HG03521 (cell line): ENCODE results near the gene ARHGEF2.
A peak's percentile ranks its signal among the peaks of the same experiment; 100 is the strongest.

Source experiments
- ATAC-seq: cut with Tn5 transposase; IDR thresholded peaks from one replicate; pipeline ENCODE4 v1.9.1; 2021; ENCODE audit warnings: mild to moderate bottlenecking, moderate library complexity; ENCODE audit not compliant: unreplicated experiment

The ARHGEF2 gene

GRCh38 chr1:155978325-155978972, at the start of gene ARHGEF2:
ARHGEF2 (minus strand) TSS chr1:155978547; CDS start chr1:155978427, 120 bp downstream.
- ATAC-seq = peak; percentile 54

DNA sequence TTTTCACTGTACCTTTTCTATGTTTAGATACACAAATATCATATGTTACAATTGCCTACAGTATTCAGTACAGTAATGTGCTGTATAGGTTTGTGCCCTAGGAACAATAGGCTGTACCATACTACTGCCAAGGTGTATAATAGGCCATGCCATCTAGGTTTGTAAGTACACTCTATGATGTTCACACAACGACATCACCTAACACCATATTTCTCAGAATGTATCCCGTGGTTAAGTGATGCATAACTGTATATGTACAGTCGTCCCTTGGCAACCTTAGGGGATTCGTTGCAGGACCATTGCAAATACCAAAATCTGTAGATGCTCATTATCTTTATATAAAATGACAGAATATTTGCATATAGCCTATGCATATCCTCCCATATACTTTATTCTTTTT, 48.2 kb upstream of the ARHGEF2 start:
- ATAC-seq = no peak

DNA sequence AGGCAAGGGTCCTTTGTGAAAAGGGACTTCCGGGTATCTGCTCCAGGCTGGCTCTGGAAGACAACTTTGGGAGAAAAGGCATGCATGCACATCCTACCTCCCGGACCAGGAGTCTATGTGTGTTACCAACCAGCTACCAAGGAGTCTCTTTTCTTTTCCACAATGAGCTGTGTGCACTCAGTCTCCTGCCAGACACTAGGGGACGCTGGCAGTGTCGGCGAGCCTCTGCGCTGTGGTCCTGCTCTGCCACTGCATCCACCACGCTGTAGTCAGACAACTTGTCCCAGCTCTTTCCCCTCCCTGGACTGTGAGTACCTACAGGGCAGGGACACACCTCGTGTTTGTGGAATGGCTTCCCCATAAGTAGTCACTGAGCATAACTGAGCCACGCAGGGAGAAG, 47.5 kb upstream of the ARHGEF2 start:
- no peak for ATAC-seq

DNA sequence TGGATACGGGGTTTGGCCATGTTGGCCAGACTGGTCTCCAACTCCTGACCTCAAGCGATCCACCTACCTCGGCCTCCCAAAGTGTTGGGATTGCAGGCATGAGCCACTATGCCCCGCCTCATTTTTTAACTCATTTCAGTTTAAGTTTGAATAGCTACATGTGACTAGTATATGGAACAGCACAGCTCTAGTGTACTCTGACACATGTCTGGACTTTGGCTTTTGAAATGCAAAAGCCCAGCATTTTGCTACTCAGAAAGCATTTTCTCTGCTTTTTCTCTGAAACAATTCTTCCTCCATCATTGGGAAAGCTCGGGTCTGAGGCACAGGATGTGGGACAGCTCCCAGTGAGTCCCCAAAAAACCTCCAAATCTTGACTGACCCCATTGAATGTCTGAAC, 46.5 kb upstream of the ARHGEF2 start:
- ATAC-seq = no peak

DNA sequence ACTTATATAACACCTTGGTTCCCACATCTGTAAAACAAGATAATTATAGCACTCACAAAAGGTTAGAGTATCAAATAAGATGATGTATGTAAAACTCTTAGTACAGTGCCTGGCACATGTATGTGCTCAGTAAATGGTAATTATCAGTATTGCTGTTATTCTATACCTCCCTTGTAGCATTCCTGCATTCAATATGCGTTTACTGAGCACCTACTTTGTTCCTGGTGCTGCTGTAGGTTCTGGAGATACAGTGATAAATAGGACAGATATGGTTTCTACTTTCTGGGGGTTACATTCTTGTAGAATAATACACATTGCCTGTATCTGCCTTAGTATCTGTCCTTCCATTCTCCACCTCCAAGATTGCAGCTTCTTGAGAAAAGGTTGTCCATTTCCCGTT, 43.6 kb upstream of the ARHGEF2 start:
- no peak for ATAC-seq

DNA sequence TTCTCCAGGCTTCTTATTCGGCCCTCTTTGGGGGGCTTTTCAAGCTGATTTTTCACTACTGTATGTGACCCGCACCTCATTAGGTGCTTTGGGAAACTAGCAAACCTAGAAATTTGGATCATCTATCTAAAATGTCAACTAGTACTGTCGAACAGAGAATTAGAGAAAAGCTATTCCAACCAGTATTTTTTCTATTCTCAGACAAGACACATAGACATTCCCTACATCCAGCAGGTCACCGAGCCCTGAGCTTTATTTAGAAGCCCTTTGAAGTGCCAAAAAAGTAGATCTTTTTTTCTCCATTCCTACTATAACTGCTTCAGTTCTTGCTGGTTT, 42.7 kb upstream of the ARHGEF2 start:
- ATAC-seq = no peak

DNA sequence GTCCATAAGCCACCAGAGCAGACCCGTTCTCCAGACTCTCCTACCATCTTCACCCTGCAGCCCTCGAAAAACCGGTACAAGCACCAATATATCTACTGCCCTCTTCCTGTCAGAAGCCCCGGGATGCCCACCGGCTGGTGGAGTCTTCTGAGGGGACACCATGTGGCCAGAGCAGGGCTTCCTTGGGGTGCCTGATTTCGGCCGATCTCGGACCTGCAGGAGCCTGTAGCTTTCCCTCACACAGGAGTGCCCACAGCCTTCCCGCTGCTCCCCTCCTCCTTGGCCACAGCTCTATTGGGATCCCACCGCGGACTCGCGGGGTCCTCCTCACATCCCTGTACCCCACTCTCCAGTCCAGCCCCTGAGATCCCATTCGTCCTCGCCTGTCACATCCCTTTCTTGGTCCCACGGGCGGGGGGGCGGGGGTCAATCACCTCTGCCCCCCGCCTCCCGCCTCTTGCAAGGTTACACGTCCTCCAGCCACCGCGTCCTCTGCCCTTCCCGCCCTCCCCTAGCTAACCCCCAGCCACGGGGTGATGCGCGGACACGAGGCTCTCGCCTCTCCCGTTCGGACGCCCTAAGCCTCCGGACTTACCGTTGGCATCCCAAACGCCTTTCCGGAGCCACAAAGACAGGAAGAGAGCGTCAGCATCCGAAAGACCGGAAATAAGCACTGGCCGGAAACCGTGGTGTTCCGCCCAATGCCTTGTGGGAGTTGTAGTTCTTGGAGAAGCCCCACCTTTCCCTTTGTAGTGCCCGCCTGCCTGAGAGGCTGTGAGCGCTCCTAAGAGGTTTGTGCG, 42.1 kb upstream of the ARHGEF2 start, which contains the start of gene SSR2:
Gene SSR2 (minus strand): TSS at position 659 of the 800 bp plus-strand sequence. CDS start 784 bp downstream, outside the sequence.
- peak; percentile 95 for ATAC-seq

- ATAC-seq = no peak
Observed at GRCh38 chr1:156019946-156020292, 41.6 kb upstream of the ARHGEF2 start.

GRCh38 chr1:156014829-156015228, 36.5 kb upstream of the ARHGEF2 start:
- no peak for ATAC-seq

- peak; percentile 59 for ATAC-seq
Observed at GRCh38 chr1:156012051-156012817, 33.9 kb upstream of the ARHGEF2 start.

DNA sequence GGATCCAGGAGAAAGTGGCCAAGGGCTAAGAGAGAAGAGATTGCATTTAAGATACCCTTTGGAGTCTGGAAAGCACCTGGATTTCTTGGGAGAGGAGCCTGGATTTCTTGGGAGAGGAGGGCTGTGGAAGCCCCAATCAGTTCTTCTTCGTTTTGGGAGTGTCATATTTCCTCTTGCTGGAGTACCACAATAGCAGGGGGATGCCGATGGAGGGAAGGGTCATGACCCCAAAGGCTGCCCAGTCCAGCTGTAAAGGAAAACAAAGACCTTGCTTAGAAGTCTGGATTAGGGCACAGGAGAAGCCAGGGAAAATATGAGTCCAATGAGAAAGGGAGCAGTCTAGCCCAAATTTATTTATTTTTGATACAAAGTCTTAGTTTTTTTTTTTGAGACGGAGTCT, 31.1 kb upstream of the ARHGEF2 start:
- ATAC-seq = no peak

DNA sequence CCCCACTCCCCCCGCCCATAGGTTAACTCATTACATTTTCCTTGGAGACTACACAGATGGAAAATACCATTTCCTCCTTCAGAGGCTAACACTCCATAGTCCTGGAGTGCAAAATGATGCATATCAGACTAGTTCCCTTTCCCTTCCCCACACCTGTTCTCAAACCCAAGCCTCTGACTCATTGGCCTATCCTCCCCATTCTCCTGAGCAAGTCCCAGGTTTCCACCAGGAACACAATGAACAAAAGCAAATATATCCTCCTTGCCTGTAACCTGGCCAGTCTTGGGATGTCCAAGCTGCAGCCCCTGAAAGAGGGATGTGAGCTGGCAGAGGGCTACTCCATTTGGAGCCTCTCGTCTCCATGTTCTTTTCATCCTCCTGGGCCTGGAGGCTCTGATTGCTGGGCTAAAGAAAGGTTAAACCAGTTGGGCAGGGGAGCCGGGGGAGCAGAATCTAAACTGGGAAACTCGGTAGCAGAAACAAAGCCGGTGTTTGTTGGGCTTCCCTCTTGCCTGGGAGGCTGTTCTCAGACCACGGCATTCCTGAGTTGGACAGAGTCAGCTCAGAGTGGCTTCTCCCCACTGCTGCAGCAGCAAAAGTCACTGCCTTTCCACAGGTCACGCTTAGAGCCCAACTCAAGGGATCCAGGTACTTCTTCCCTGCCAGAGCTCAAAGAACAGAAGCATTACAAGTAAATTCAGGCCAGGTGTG, 28.5 kb upstream of the ARHGEF2 start:
- ATAC-seq = no peak

DNA sequence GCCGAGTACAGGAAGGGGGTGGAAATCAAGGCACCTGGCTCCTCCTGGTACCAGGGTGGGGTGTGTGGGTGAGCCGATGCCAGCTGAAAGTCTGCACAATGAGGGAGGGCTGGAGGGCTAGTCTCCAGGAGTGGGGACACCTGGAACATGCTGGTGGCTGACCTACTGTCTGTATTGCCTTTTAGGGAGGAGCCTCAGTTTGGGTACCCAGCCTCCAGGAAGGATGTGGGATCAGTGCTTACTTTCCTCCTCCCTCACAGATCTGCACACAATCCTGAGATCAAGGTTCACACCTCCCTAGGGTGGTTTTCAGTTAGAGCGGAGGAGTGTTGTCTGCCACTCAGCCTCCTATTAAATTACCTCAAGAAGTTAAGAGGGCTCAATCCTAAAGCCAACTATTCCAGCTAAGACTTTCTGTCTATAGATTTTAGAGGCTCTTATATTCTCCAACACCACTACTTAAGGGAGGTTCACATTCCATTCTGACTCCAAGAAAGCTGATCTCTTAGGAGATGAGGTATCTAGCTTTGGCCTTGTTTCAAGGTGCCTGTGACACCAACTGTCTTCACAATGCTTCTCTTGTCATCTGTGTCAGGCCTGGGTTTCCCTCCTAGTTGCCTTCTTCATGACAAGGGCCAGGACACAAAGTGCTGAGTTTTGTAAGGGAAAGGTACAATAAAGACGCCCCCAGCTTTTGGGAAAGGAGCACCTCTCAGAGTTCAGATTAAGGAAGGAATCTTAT, 26.7 kb upstream of the ARHGEF2 start:
- no peak for ATAC-seq

GRCh38 chr1:156003923-156004188, 25.5 kb upstream of the ARHGEF2 start:
- no peak for ATAC-seq

GRCh38 chr1:156002188-156002911, 24.0 kb upstream of the ARHGEF2 start:
- ATAC-seq = no peak

DNA sequence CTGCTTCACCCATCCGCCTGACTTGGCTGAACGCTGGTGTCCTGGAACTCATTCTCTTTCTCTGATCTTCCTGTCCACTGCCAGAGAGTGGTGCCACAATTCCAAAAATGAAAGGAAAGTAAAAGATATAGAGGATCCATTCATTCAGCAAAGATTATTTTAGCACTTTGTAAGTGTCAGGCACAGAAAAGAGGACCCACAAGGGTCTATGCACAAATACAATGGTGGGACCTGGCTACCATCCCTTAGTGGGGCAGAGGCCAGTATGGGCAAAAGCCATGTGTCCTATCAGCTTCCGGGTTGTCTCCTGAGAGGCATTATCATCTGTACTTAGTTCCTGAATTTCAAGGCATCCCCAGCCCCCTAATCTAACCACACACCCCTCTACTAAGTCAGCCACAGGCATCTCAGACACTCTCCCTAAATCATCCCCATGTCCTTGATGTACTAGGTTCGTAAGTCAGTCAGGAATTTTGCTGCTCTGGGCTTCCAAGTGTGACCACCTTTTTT, 23.4 kb upstream of the ARHGEF2 start:
- ATAC-seq = no peak

- ATAC-seq = no peak
Observed at GRCh38 chr1:156001021-156001661, 22.8 kb upstream of the ARHGEF2 start.

- ATAC-seq = no peak
Observed at GRCh38 chr1:155999964-156000363, 21.6 kb upstream of the ARHGEF2 start.

GRCh38 chr1:155996166-155996565, 17.8 kb upstream of the ARHGEF2 start:
- no peak for ATAC-seq
